K562 (cell line): ENCODE data around the gene ATP6V0A1. TPM values are rescaled to one million over a fixed set of nuclear protein-coding genes. Genes with fewer than 3 reads are reported as not detected.

Experiments used
- ATAC-seq: fragments of 200-7000 bp; cut with Tn5 transposase; 3 replicates; pipeline ENCODE4 v1.9.1; 2020; ENCODE audit warnings: moderate library complexity
- BruUV-seq: library from RNA; stranded (reverse); fragments of 400-500 nt; replicated peaks from 2 replicates; lab custom pipeline; 2021; lab: Mats Ljungman, UMichigan
- CTCF ChIA-PET: fragments of 300-600 bp; formaldehyde crosslinking; extraction: SDS; loops from one replicate; lab custom pipeline; 2021; ENCODE audit warnings: low intra/inter-chr PET ratio; lab: Yijun Ruan, JAX
- POLR2A ChIA-PET: fragments of 300-600, 350-650 bp; sonication (Branson Sonifier 250); formaldehyde crosslinking; extraction: SDS; loops from one replicate; lab custom pipeline; 2021; ENCODE audit warnings: antibody characterized with exemption, inconsistent platforms; lab: Yijun Ruan, JAX
- DNase-seq, 4 experiments: peaks; one replicate each; pipeline versions ENCODE4 v3.0.0 to v3.0.0-alpha.2; 2011 to 2018; ENCODE audit warnings: low spot score in 3 of 4, mixed read lengths in 3 of 4; ENCODE audit errors: extremely low read depth in 1 of 4
- FAIRE-seq: peaks from 2 replicates; lab custom pipeline; 2011; peaks lifted over from hg19 to GRCh38; lab: Jason Lieb, UNC
- H2AFZ ChIP-seq: 2 replicates; pipeline ENCODE4 v1.6.0; 2011; ENCODE audit warnings: low read depth, low read length, control low read depth, inconsistent platforms
- H3K27ac ChIP-seq: fragments of 200-600 bp; 3 replicates; pipeline ENCODE4 v1.8.0; 2011; ENCODE audit warnings: low read depth, mild to moderate bottlenecking, control low read depth, inconsistent platforms, low read length, moderate library complexity, mixed read lengths; ENCODE audit errors: extremely low read depth
- H3K27me3 ChIP-seq, 2 experiments: fragments of 300-600 bp in 1 of 2; 2 replicates in 1 of 2; 3 replicates in 1 of 2; pipeline versions ENCODE4 v1.6.0 to v1.8.0; 2011; ENCODE audit warnings: inconsistent platforms in 2 of 2, low read length in 2 of 2, mild to moderate bottlenecking in 1 of 2, mixed read lengths in 1 of 2, moderate library complexity in 1 of 2; ENCODE audit not compliant: control insufficient read depth in 2 of 2, insufficient read depth in 2 of 2
- H3K36me3 ChIP-seq: fragments of 300-600 bp; 3 replicates; pipeline ENCODE4 v1.8.0; 2011; ENCODE audit warnings: mild to moderate bottlenecking, low read length, inconsistent platforms; ENCODE audit not compliant: control insufficient read depth, insufficient read depth
- H3K4me1 ChIP-seq, 2 experiments: fragments of 200-600 bp in 1 of 2; replicated peaks in 1 of 2; 2 replicates in 1 of 2; 3 replicates in 1 of 2; pipeline versions ENCODE4 v1.5.1 to v1.8.0; 2011; ENCODE audit warnings: inconsistent platforms in 2 of 2, low read length in 2 of 2, mild to moderate bottlenecking in 1 of 2, mixed read lengths in 1 of 2, moderate library complexity in 1 of 2; ENCODE audit not compliant: control insufficient read depth in 2 of 2, insufficient read depth in 2 of 2
- H3K4me2 ChIP-seq: 2 replicates; pipeline ENCODE4 v1.6.1; 2011; ENCODE audit warnings: low read length, control low read depth, inconsistent platforms, mixed read lengths; ENCODE audit not compliant: insufficient read depth
- H3K4me3 ChIP-seq: fragments of 200-600 bp; sonication (generic), shearing (Covaris generic); 2 replicates; pipeline ENCODE4 v1.5.1; 2016; ENCODE audit warnings: control low read depth, inconsistent platforms
- H3K79me2 ChIP-seq: fragments of 200-600 bp; 3 replicates; pipeline ENCODE4 v1.8.0; 2011; ENCODE audit warnings: low read length, inconsistent platforms; ENCODE audit not compliant: control insufficient read depth, insufficient read depth
- H3K9ac ChIP-seq, 2 experiments: 2 replicates each; pipeline versions ENCODE4 v1.6.0 to v1.6.1; 2011; ENCODE audit warnings: low read depth in 2 of 2, low read length in 2 of 2, control low read depth in 1 of 2, inconsistent platforms in 1 of 2, mild to moderate bottlenecking in 1 of 2, mixed read lengths in 1 of 2; ENCODE audit not compliant: insufficient read depth in 1 of 2
- H3K9me1 ChIP-seq: one replicate; pipeline ENCODE4 v1.6.0; 2011; ENCODE audit warnings: inconsistent platforms, mild to moderate bottlenecking, low read length, moderate library complexity; ENCODE audit not compliant: control insufficient read depth, insufficient read depth
- H3K9me3 ChIP-seq: replicated peaks from 2 replicates; pipeline ENCODE4 v1.5.1; 2011; ENCODE audit warnings: low read depth, low read length, inconsistent platforms; ENCODE audit not compliant: control insufficient read depth, insufficient read depth
- H4K20me1 ChIP-seq: replicated peaks from 2 replicates; pipeline ENCODE4 v1.6.1; 2011; ENCODE audit warnings: low read length, inconsistent platforms, mixed read lengths; ENCODE audit not compliant: control insufficient read depth, insufficient read depth
- CREBBP ChIP-seq: IDR thresholded peaks from one replicate; pipeline ENCODE4 v1.6.1; 2012; ENCODE audit warnings: low read depth, mild to moderate bottlenecking, control low read depth, inconsistent platforms, low read length
- DACH1 ChIP-seq: fragments of 450-650 bp; IDR thresholded peaks from 2 replicates; pipeline ENCODE4 v1.6.1; 2018; ENCODE audit not compliant: partially characterized antibody
- HMG20B ChIP-seq: fragments of 250-450 bp; sonication (Bioruptor Pico); IDR thresholded peaks from 2 replicates; pipeline ENCODE4 v1.5.0; 2021; ENCODE audit warnings: mild to moderate bottlenecking
- KDM4B ChIP-seq, 2 experiments: fragments of 450-650 bp in 1 of 2; sonication (generic) in 1 of 2; IDR thresholded peaks; 2 replicates each; pipeline ENCODE4 v1.6.1; 2016 to 2017; ENCODE audit warnings: borderline replicate concordance in 2 of 2, antibody characterized with exemption in 1 of 2, low read depth in 1 of 2, mild to moderate bottlenecking in 1 of 2
- RREB1 ChIP-seq: fragments of 250-450 bp; sonication (Bioruptor Pico); IDR thresholded peaks from 2 replicates; pipeline ENCODE4 v1.4.0; 2020
- TBP ChIP-seq: optimal IDR thresholded peaks from 2 replicates; pipeline ENCODE3; 2011; ENCODE audit warnings: low read depth, low read length, improper control_type of control experiment
- ZNF140 ChIP-seq: fragments of 250-450 bp; sonication (Bioruptor Pico); IDR thresholded peaks from 2 replicates; pipeline ENCODE4 v1.8.0; 2021; ENCODE audit warnings: moderate library complexity, mild to moderate bottlenecking, inconsistent platforms
- ZNF277 ChIP-seq: fragments of 250-450 bp; sonication (Bioruptor Pico); IDR thresholded peaks from 2 replicates; pipeline ENCODE4 v1.8.0; 2022; ENCODE audit warnings: inconsistent platforms, mild to moderate bottlenecking, moderate library complexity, borderline replicate concordance
- ZNF449 ChIP-seq: fragments of 250-450 bp; sonication (Bioruptor Pico); IDR thresholded peaks from 2 replicates; pipeline ENCODE4 v1.8.0; 2022; ENCODE audit warnings: moderate library complexity, mild to moderate bottlenecking, inconsistent platforms
- WGBS: fragments of 100-300 bp; shearing (Covaris generic); methylation state at CpG from one replicate; pipeline ENCODE4 v1.1.6; 2016; ENCODE audit warnings: low coverage, mixed read lengths; ENCODE audit not compliant: insufficient coverage; ENCODE audit errors: missing lambda C conversion rate; 5-methylcytosine and 5-hydroxymethylcytosine counted together
- in situ Hi-C: fragments of 300-500 bp; cut with MboI; formaldehyde crosslinking; loops from 4 replicates; pipeline ENCODE4 v1.15.0; 2018; ENCODE audit warnings: inconsistent platforms, mixed read lengths
- intact Hi-C: fragments of 100-400 bp; cut with micrococcal nuclease; formaldehyde crosslinking; loops from 2 replicates; pipeline ENCODE4 v1.14.2; 2022
- polyA plus RNA-seq, 8 experiments: library from polyadenylated mRNA; depleted of rRNA in 4 of 8; stranded (reverse) in 5 of 8; unstranded in 3 of 8; fragments of >200 nt; fragmentation: Nextera tagmentation in 2 of 8; fragmentation: Illumina TruSeq in 1 of 8; extraction: Ambion mirVana in 2 of 8; extraction: Trizol in 1 of 8; gene quantifications; 2 replicates each; pipeline versions ENCODE4 v1.2.1 to v1.2.3, GENCODE V29; 2011 to 2014; ENCODE audit warnings: inconsistent platforms in 1 of 8, missing spikeins in 1 of 8
- total RNA-seq, 7 experiments: library from RNA; depleted of rRNA in 6 of 7; stranded (reverse); fragments of >200 nt in 6 of 7; fragmentation: Illumina TruSeq in 2 of 7; extraction: Trizol in 2 of 7; gene quantifications; 2 replicates each; pipeline versions ENCODE4 v1.2.1 to v1.2.3, GENCODE V29; 2011 to 2021; ENCODE audit warnings: low replicate concordance in 1 of 7

The ATP6V0A1 gene
- total and polyA plus RNA-seq, 9 of the 15 experiments (the other 6 are each of a cell fraction or from before 2014, with no cell fraction given), result 11.8 to 158 (median 75.5) TPM

GRCh38 chr17:42460371-42460770 is 1.7 kb downstream of the ATP6V0A1 start (continued):
- TF ChIP-seq HMG20B (CRISPR knock-in tag) (no peak), TBP (no peak), RREB1 (CRISPR knock-in tag) (no peak), KDM4B (IDR thresholded peaks at IDR 0.05; ENCODE audit: borderline replicate concordance in 2 of 2, low read depth in 1 of 2) (no peak)
- TF ChIP-seq, all 486 proteins: peak for 0

- POLR2A ChIA-PET, result interaction anchor here (2.6 kb wide), 1 partner anchor 11 kb away, joined by 10 read pairs; no protein-coding TSS in a partner anchor
- Histone ChIP-seq H3K4me1 (peaks cover 4 to 9% of the 10 kb centered on the region in 2 experiments; a peak in 3 of 5 replicates), H3K4me2 (no peak overlapping the region), H4K20me1 (peaks cover 18% of the 10 kb centered on the region), H3K79me2 (peaks cover 63% of the 10 kb centered on the region), H3K27me3 (no peaks in the 10 kb centered on the region), H3K9ac (no peak overlapping the region), H3K36me3 (peaks cover 82% of the 10 kb centered on the region), H3K9me1 (no peaks in the 10 kb centered on the region), H3K27ac (no peak overlapping the region), H3K4me3 (no peak overlapping the region), H2AFZ (no peak overlapping the region), H3K9me3 (no peaks in the 10 kb centered on the region)
- TF ChIP-seq CREBBP (no peak), ZNF140 (CRISPR knock-in tag) (peak; percentile 63; the same call in 1 of the 2 replicates), ZNF277 (CRISPR knock-in tag) (peak; percentile 25; the same call in 1 of the 2 replicates), ZNF449 (CRISPR knock-in tag) (0 out of 2 replicates have a peak, but pooled peaks have one; percentile 32), DACH1 (peak; percentile 62)
- intact Hi-C loops (no loop called here), in situ Hi-C loops (no loop called here)
- no peak for DNase-seq
- FAIRE-seq, result no peak
- ATAC-seq, result no peak
- WGBS, result 76% methylated on average over 4 of the region's 4 CpGs
- CTCF ChIA-PET, result no interaction called here
- BruUV-seq, result no TSS peak
These were observed 5.3 kb downstream of the ATP6V0A1 start for GRCh38 chr17:42463976-42464400.
